CD4-positive, alpha-beta memory T cell (primary cell): ENCODE data around the gene PLLP. TPM values are rescaled to one million over a fixed set of nuclear protein-coding genes. Genes with fewer than 3 reads are reported as not detected.

ENCODE experiments used
- CTCF ChIA-PET: fragments of 350-600 bp; sonication (Branson Sonifier 250); formaldehyde crosslinking; loops from one replicate; lab custom pipeline; 2021; ENCODE audit warnings: inconsistent platforms; ENCODE audit not compliant: partially characterized antibody; lab: Charles Lee
- POLR2A ChIA-PET: fragments of 350-600 bp; sonication (Branson Sonifier 250); formaldehyde crosslinking; loops from one replicate; lab custom pipeline; 2021; ENCODE audit not compliant: partially characterized antibody; lab: Charles Lee
- DNase-seq, 5 donors: peaks; one replicate each; pipeline versions ENCODE4 v3.0.0 to v3.0.0-alpha.2; 2020 to 2022; ENCODE audit warnings: mixed read lengths in 1 of 5
- H3K27ac ChIP-seq: one replicate; pipeline ENCODE4 v1.7.0; 2013; ENCODE audit warnings: low read depth, low read length
- H3K27me3 ChIP-seq: 2 replicates; pipeline ENCODE4 v1.7.0; 2013; ENCODE audit warnings: mild to moderate bottlenecking, low read length, moderate library complexity; ENCODE audit not compliant: insufficient read depth
- H3K36me3 ChIP-seq: 2 replicates; pipeline ENCODE4 v1.7.0; 2013; ENCODE audit warnings: mild to moderate bottlenecking, low read length, moderate library complexity; ENCODE audit not compliant: insufficient read depth
- H3K4me1 ChIP-seq: 2 replicates; pipeline ENCODE4 v1.7.0; 2013; ENCODE audit warnings: mild to moderate bottlenecking, low read length, moderate library complexity; ENCODE audit not compliant: insufficient read depth
- H3K4me3 ChIP-seq, 2 donors: one replicate each; pipeline ENCODE4 v1.7.0; 2013; ENCODE audit warnings: low read length in 2 of 2, mild to moderate bottlenecking in 1 of 2
- H3K9me3 ChIP-seq, 2 donors: one replicate each; pipeline ENCODE4 v1.7.0; 2013; ENCODE audit warnings: low read length in 2 of 2, control low read depth in 1 of 2; ENCODE audit not compliant: control insufficient read depth in 1 of 2
- H3K27ac Mint-ChIP-seq, 7 donors: one replicate each; pipeline ENCODE4 v1.8.0; 2020 to 2021; ENCODE audit warnings: mixed read lengths in 7 of 7, mild to moderate bottlenecking in 6 of 7, inconsistent platforms in 3 of 7, moderate library complexity in 3 of 7
- H3K27me3 Mint-ChIP-seq, 2 donors: one replicate each; pipeline ENCODE4 v1.8.0; 2020 to 2021; ENCODE audit warnings: mixed read lengths in 2 of 2
- H3K36me3 Mint-ChIP-seq, 2 donors: one replicate each; pipeline ENCODE4 v1.8.0; 2020 to 2021; ENCODE audit warnings: mixed read lengths in 2 of 2, inconsistent platforms in 1 of 2, mild to moderate bottlenecking in 1 of 2
- H3K4me1 Mint-ChIP-seq, 4 donors: one replicate each; pipeline ENCODE4 v1.8.0; 2020 to 2021; ENCODE audit warnings: mixed read lengths in 4 of 4, mild to moderate bottlenecking in 1 of 4
- H3K4me3 Mint-ChIP-seq, 8 donors: one replicate each; pipeline ENCODE4 v1.8.0; 2020 to 2021; ENCODE audit warnings: mixed read lengths in 8 of 8, mild to moderate bottlenecking in 7 of 8, moderate library complexity in 6 of 8, inconsistent platforms in 3 of 8
- H3K9me3 Mint-ChIP-seq, 8 donors: one replicate each; pipeline ENCODE4 v1.8.0; 2020 to 2021; ENCODE audit warnings: mixed read lengths in 8 of 8, mild to moderate bottlenecking in 5 of 8, inconsistent platforms in 3 of 8, moderate library complexity in 1 of 8
- intact Hi-C: fragments of 100-400 bp; cut with micrococcal nuclease; formaldehyde crosslinking; loops from one replicate; pipeline ENCODE4 v1.15.1; 2023
- polyA plus RNA-seq, 2 donors: library from polyadenylated mRNA; unstranded; fragments of 300-500 nt; fragmentation: Illumina TruSeq; gene quantifications; one replicate each; pipeline ENCODE4 v1.2.3, GENCODE V29; 2021
- total RNA-seq, 2 experiments: library from RNA; stranded (reverse); gene quantifications; one replicate each; pipeline ENCODE4 v1.2.3, GENCODE V29; 2021

PLLP gene
- total and polyA plus RNA-seq, 4 experiments from 2014 or later, result 1.6 to 2.4 (median 1.9) TPM

DNA sequence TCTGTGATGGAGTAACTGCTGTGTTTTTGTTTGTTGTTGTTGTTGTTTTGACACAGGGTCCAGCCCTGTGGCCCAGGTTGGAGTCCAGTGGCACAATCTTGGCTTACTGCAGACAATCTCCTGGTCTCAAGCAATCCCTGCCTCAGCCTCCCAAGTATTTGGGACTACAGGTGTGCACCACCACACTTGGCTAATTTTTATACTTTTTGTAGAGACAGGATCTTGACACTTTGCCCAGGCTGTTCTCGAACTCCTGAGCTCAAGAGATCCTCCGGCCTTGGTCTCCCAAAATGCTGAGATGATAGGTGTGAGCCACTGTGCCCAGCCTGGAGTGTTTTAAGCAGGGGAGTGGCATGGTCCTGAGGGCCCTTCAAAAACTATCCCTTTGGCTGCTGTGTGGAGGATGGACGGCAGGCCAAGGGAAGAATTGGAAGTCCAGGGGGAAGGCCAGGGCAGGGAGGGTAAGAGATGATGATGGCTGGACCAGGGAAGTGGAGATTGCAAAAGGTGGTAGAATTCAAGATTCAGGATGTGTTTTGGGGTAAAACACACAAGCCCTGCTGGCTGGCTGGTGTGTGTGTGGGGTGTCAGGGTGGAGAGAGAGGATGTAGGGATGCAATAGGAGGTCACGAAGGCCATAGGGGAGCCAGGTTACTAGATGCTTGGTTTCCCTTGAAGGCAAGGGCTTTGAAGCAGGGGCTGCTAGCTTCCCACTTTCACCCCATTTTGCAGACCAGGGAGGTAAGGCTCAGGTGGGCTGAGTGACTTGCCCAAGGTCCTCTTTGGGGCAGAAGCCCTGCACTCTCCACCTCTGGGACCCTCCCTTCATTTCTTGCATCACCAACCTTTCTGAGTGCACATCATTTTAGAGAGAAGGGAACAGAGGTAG is 18.8 kb upstream of the PLLP start:
- Histone ChIP-seq H3K36me3 (no peaks in the 10 kb centered on the region), H3K27ac (no peak overlapping the region), H3K4me1 (peaks cover 37% of the 10 kb centered on the region), H3K9me3 (no peaks in the 10 kb centered on the region), H3K27me3 (no peaks in the 10 kb centered on the region), H3K4me3 (no peak overlapping the region)
- H3K4me1 Mint-ChIP-seq, result peaks cover 6 to 22% (median 12%) of the 10 kb centered on the region in 4 donors
- H3K4me3 Mint-ChIP-seq, result peak overlapping the region in 1 of 8 donors; percentile 17
- intact Hi-C loops, result no loop called here
- DNase-seq, result no peak
- ChIA-PET POLR2A (no interaction called here), CTCF (interaction anchor here (3.3 to 10.3 kb wide), 2 partner anchors 115 to 216 kb away, joined by 36 to 174 read pairs; no protein-coding TSS in a partner anchor)
- H3K27me3 Mint-ChIP-seq, result peaks cover 2 to 6% of the 10 kb centered on the region in 2 donors
- H3K27ac Mint-ChIP-seq, result peak overlapping the region in 5 of 7 donors; percentile 32 to 79 (median 72)
- no peaks in the 10 kb centered on the region for H3K9me3 Mint-ChIP-seq
- no peaks in the 10 kb centered on the region for H3K36me3 Mint-ChIP-seq

DNA sequence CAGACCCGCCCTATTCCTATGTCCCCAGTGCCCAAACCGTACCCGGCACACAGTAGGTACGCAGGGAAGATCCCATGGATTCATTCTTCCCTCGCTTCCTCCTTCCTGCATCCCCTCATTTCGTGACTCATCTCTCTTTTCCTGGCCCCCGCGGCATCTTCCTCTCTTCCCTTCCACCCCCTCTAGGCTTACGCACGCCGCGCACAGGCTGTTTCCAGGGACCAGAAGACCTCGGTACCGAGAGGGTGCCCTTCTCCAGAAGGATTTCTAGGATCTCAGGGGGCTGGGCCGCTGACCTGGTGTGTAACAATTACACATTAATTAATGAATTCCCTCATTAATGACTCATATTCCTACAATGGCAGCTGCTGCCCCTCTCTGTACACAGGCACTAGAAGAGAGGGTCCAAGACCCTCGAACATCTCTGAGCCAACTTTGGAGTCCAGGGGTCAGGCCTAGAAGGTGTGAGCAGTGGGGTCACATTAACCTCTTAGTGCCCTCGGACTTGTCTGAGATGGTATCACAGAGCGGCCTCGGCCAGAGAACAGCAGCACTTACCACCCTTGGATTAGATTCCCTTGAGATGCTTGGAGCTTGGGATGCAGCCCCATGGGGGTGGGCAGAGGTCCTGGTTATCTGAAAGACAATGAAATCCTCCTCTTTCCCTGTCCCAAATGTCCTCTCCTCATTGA is 16.8 kb upstream of the PLLP start:
- peaks cover 12 to 27% (median 17%) of the 10 kb centered on the region in 4 donors for H3K4me1 Mint-ChIP-seq
- no peaks in the 10 kb centered on the region for H3K9me3 Mint-ChIP-seq
- H3K9me3 ChIP-seq, result no peaks in the 10 kb centered on the region
- intact Hi-C loops, result no loop called here
- no peaks in the 10 kb centered on the region for H3K36me3 Mint-ChIP-seq
- H3K27ac Mint-ChIP-seq, result peak overlapping the region in 2 of 7 donors; percentile 12 to 34
- no peak overlapping the region for H3K27ac ChIP-seq
- H3K27me3 ChIP-seq, result no peaks in the 10 kb centered on the region
- H3K27me3 Mint-ChIP-seq, result no peaks in the 10 kb centered on the region
- peak overlapping the region in 1 of 2 donors; percentile 9 for H3K4me3 ChIP-seq
- no peak for DNase-seq
- ChIA-PET CTCF (interaction anchor here (0.8 to 10.3 kb wide), 12 partner anchors 10 to 291 kb away, joined by 3 to 174 read pairs (median 4); partner anchors contain the start of genes ARL2BP, CIAPIN1, COQ9 and POLR2C), POLR2A (interaction anchor here (0.7 to 3.9 kb wide), 6 partner anchors 22 to 174 kb away, joined by 3 to 26 read pairs (median 14); partner anchors contain the start of gene ARL2BP)
- H3K4me1 ChIP-seq, result peaks cover 49% of the 10 kb centered on the region
- H3K36me3 ChIP-seq, result no peaks in the 10 kb centered on the region
- no peak overlapping the region for H3K4me3 Mint-ChIP-seq

DNA sequence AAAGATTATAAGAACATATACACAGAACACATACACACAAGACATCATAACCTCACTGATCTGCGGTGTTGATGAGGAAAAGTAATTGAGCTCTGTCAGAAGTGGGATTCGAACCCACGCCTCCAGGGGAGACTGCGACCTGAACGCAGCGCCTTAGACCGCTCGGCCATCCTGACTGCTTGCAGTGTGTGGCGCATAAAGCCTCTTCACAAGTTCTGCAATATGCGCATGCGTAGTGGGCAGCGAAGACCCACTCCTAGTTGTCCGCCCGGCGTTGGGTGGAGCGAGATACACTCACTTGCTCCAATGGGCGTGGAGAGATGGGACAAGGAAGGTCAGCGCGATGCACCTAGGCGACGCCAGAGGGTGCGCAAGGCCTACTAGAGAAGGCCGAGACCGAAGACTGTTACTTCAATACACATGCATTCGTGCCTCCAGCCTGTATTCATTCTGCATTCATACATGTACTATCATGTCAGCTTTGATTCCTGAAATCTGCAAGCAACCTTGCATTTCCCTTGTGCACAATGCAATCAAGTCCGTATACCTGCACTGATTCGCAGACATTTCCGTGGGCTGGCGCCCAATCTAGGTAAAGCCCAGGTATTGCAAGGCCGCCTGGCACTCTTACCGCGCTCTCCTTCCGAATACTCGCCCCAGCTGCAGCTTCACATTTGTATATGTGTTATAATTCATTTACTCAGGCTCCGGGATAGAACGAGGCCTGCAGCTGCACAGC is 16.1 kb upstream of the PLLP start:
- H3K27ac Mint-ChIP-seq, result no peak overlapping the region
- no peaks in the 10 kb centered on the region for H3K36me3 Mint-ChIP-seq
- CTCF ChIA-PET, result interaction anchor here (0.6 to 10.3 kb wide), 17 partner anchors 9 to 292 kb away, joined by 3 to 174 read pairs (median 4); partner anchors contain the start of genes ARL2BP, CIAPIN1, COQ9 and POLR2C
- intact Hi-C loops, result loop anchor here (1.0 kb wide), 13 partner anchors 16 to 435 kb away; partner anchors contain the start of genes CCDC102A, CIAPIN1, COQ9 and HERPUD1
- Histone ChIP-seq H3K27ac (peak overlapping the region; percentile 53), H3K4me1 (peaks cover 49% of the 10 kb centered on the region), H3K27me3 (no peaks in the 10 kb centered on the region), H3K36me3 (no peaks in the 10 kb centered on the region), H3K4me3 (peak overlapping the region; percentile 60 to 67), H3K9me3 (no peaks in the 10 kb centered on the region)
- H3K4me3 Mint-ChIP-seq, result no peak overlapping the region
- POLR2A ChIA-PET, result interaction anchor here (0.6 to 3.9 kb wide), 18 partner anchors 21 to 570 kb away, joined by 3 to 26 read pairs (median 4); partner anchors contain the start of genes ADGRG5, ARL2BP, CCDC102A and CIAPIN1
- no peaks in the 10 kb centered on the region for H3K27me3 Mint-ChIP-seq
- peaks cover 12 to 27% (median 17%) of the 10 kb centered on the region in 4 donors for H3K4me1 Mint-ChIP-seq
- DNase-seq, result peak; percentile 99 to 100 (median 99)
- H3K9me3 Mint-ChIP-seq, result no peaks in the 10 kb centered on the region

DNA sequence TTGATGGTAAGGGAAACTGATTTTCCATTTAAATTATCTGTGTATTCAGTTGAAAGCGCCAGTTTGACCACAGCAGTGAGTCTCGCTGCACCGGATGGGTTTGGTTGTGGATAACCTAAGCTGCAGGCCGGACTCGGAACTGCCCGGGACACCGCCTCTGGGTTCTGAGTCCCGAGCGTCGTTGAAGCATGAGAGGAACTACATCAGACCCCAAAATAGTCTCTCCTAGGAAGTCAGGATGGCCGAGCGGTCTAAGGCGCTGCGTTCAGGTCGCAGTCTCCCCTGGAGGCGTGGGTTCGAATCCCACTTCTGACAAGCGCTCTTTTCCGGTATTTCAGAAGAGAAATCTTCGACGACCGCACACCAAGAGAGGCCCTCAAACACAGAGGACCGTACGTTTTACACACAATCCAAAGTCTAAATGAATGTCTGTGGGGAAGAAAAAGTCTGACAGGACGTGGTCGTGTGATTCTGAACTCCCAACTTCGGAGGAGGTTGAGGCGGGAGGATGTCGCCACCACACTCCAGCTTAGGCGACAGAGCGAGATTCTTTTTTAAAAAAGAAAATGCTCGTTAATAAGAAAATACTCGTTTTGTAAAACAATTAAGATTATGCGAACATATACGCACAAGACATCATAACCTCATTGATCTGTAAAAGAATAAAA is 15.4 kb upstream of the PLLP start:
- Histone ChIP-seq H3K4me3 (peak overlapping the region; percentile 60 to 67), H3K27me3 (no peaks in the 10 kb centered on the region), H3K4me1 (peaks cover 49% of the 10 kb centered on the region), H3K36me3 (no peaks in the 10 kb centered on the region), H3K27ac (peak overlapping the region; percentile 53), H3K9me3 (no peaks in the 10 kb centered on the region)
- Mint-ChIP-seq H3K4me1 (peaks cover 12 to 27% (median 17%) of the 10 kb centered on the region in 4 donors), H3K36me3 (no peaks in the 10 kb centered on the region), H3K9me3 (no peaks in the 10 kb centered on the region), H3K4me3 (no peak overlapping the region), H3K27ac (no peak overlapping the region), H3K27me3 (no peaks in the 10 kb centered on the region)
- intact Hi-C loops, result loop anchor here (1.0 kb wide), 13 partner anchors 16 to 435 kb away; partner anchors contain the start of genes CCDC102A, CIAPIN1, COQ9 and HERPUD1
- ChIA-PET POLR2A (interaction anchor here (0.6 to 3.9 kb wide), 19 partner anchors 10 to 302 kb away, joined by 3 to 26 read pairs (median 4); partner anchors contain the start of genes ADGRG5, ARL2BP, CCDC102A and CIAPIN1), CTCF (interaction anchor here (0.6 to 10.3 kb wide), 16 partner anchors 9 to 230 kb away, joined by 3 to 174 read pairs (median 4); partner anchors contain the start of genes ARL2BP, CIAPIN1, COQ9 and POLR2C)
- DNase-seq, result peak; percentile 86 to 93 (median 87)

DNA sequence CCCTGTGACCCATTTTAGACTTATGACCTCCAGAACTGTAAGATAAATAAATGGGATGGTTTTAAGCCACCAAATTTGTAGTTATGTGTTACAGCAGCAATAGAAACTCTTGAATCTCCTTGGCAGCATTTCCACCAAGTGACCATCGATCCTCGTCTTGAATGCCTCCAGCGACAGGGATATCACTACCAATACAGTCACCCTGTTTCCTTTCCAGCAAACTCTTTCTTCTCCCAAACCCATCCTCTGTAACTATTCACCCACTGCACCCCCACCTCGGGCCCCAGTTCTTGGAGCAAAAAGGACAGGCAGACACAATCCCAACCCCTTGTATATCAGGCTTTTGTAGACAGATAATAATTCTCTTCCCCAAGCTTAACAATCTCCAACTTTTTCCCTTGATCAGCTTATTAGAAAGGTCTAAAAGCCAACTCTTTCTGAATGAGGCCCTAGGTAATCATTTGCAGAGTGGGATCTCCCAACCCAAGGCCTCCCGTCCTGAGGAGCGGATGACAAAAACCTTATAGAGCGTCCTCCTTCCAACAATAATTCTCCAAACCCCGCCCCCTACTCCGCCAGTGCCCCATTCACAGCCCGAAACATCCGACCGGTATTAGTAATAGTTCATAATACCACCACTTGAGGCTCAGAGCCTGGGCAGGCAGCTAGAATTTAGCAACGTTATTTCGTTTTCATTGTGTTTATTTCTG is 14.7 kb upstream of the PLLP start:
- ChIA-PET CTCF (interaction anchor here (0.9 to 10.3 kb wide), 8 partner anchors 8 to 161 kb away, joined by 3 to 174 read pairs (median 4); partner anchors contain the start of gene ARL2BP), POLR2A (interaction anchor here (1.0 to 3.9 kb wide), 10 partner anchors 9 to 303 kb away, joined by 3 to 26 read pairs (median 11); partner anchors contain the start of genes ARL2BP, CIAPIN1, COQ9 and POLR2C)
- Mint-ChIP-seq H3K4me1 (peaks cover 8 to 20% (median 14%) of the 10 kb centered on the region in 4 donors), H3K4me3 (no peak overlapping the region), H3K9me3 (no peaks in the 10 kb centered on the region), H3K27ac (no peak overlapping the region), H3K36me3 (no peaks in the 10 kb centered on the region), H3K27me3 (no peaks in the 10 kb centered on the region)
- H3K27ac ChIP-seq, result peak overlapping the region; percentile 53
- H3K9me3 ChIP-seq, result no peaks in the 10 kb centered on the region
- H3K4me1 ChIP-seq, result peaks cover 43% of the 10 kb centered on the region
- no peaks in the 10 kb centered on the region for H3K36me3 ChIP-seq
- H3K4me3 ChIP-seq, result peak overlapping the region; percentile 45 to 67
- no peaks in the 10 kb centered on the region for H3K27me3 ChIP-seq
- intact Hi-C loops, result no loop called here
- DNase-seq, result peak in 1 of 5 donors; percentile 67
